BLaER1 (cell line): ENCODE measurements around the gene AP1M2.
"Not testable (repeated sequence)": the region's sequence is repeated elsewhere in the genome, so short reads cannot be mapped to it uniquely, and the experiment has no call there.

Source experiments
- H3K27ac ChIP-seq: shearing (Covaris generic); formaldehyde crosslinking; 2 replicates; pipeline ENCODE4 v1.8.1; 2022
- H3K27me3 ChIP-seq: shearing (Covaris generic); formaldehyde crosslinking; 2 replicates; pipeline ENCODE4 v1.8.1; 2022
- H3K36me3 ChIP-seq: shearing (Covaris generic); formaldehyde crosslinking; 2 replicates; pipeline ENCODE4 v1.8.1; 2022
- H3K4me1 ChIP-seq: shearing (Covaris generic); formaldehyde crosslinking; 2 replicates; pipeline ENCODE4 v1.8.1; 2022
- H3K4me2 ChIP-seq: shearing (Covaris generic); formaldehyde crosslinking; 2 replicates; pipeline ENCODE4 v1.8.1; 2022
- H3K4me3 ChIP-seq: shearing (Covaris generic); formaldehyde crosslinking; 2 replicates; pipeline ENCODE4 v1.8.1; 2022
- H3K9ac ChIP-seq: shearing (Covaris generic); formaldehyde crosslinking; 2 replicates; pipeline ENCODE4 v1.8.1; 2022
- H3K9me3 ChIP-seq: shearing (Covaris generic); formaldehyde crosslinking; 2 replicates; pipeline ENCODE4 v1.8.1; 2022
- H4K20me1 ChIP-seq: shearing (Covaris generic); formaldehyde crosslinking; 2 replicates; pipeline ENCODE4 v1.8.1; 2022
- Cebpa-rat ChIP-seq: shearing (Covaris generic); IDR thresholded peaks from 2 replicates; pipeline ENCODE4 v1.8.1; 2022

The AP1M2 gene

DNA sequence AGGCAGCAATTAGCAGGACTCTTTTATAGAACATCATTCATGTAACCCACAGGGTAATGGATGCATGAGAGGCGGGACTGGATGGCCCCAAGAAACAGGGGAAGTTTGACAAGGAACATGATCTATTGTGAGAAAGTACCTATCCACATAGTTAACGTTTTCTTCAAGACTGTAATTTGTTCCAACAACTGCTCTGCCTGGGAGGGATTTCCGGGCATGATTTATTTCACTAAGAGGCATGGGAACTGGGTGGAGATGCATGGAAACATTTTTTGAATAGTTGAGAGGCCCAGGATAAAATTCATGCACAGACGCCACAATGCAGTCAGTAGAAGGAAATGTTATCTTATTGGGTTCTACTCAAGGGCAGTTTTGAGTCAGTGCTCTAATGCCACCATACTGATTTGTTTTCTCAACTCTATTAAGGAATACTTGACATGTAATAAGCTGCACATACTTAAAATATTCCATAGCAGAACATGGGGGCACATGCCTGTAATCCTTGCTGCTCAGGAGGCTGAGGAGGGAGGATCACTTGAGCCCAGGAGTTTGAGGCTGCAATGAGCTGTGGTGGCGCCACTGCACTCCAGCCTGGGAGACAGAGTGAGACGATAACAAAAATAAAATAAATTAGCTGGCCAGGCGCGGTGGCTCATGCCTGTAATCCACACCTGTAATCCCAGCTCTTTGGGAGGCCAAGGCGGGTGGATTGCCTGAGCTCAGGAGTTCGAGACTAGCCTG lies 53.3 kb downstream of the AP1M2 start:
- no peaks in the 10 kb centered on the region for H3K27me3 ChIP-seq
- H3K9me3 ChIP-seq, result no peaks in the 10 kb centered on the region
- H3K36me3 ChIP-seq, result no peaks in the 10 kb centered on the region
- H3K4me1 ChIP-seq, result 0 out of 2 replicates have a peak, but pooled peaks cover 8% of the 10 kb centered on the region
- no peak overlapping the region for H3K27ac ChIP-seq
- H3K4me2 ChIP-seq, result no peak overlapping the region
- H3K4me3 ChIP-seq, result no peak overlapping the region
- no peak overlapping the region for H3K9ac ChIP-seq
- no peak for TF ChIP-seq Cebpa-rat
- H4K20me1 ChIP-seq, result no peaks in the 10 kb centered on the region

GRCh38 chr19:10532457-10532856 lies 54.7 kb downstream of the AP1M2 start:
- H4K20me1 ChIP-seq, result no peaks in the 10 kb centered on the region
- H3K27me3 ChIP-seq, result no peaks in the 10 kb centered on the region
- no peak overlapping the region for H3K9ac ChIP-seq
- TF ChIP-seq Cebpa-rat, result no peak
- H3K4me3 ChIP-seq, result no peak overlapping the region
- H3K4me1 ChIP-seq, result 0 out of 2 replicates have a peak, but pooled peaks cover 8% of the 10 kb centered on the region
- no peaks in the 10 kb centered on the region for H3K36me3 ChIP-seq
- H3K4me2 ChIP-seq, result no peak overlapping the region
- H3K9me3 ChIP-seq, result no peaks in the 10 kb centered on the region
- H3K27ac ChIP-seq, result no peak overlapping the region

- not testable (repeated sequence) for H3K4me3 ChIP-seq, H4K20me1 ChIP-seq, H3K4me1 ChIP-seq, H3K9me3 ChIP-seq, H3K36me3 ChIP-seq, H3K27me3 ChIP-seq, H3K9ac ChIP-seq, H3K27ac ChIP-seq, H3K4me2 ChIP-seq
Measured at GRCh38 chr19:10526887-10527286, 60.2 kb downstream of the AP1M2 start.

- Histone ChIP-seq H3K4me1 (no peaks in the 10 kb centered on the region), H3K27me3 (no peaks in the 10 kb centered on the region), H3K9me3 (no peaks in the 10 kb centered on the region), H3K36me3 (no peaks in the 10 kb centered on the region), H4K20me1 (no peaks in the 10 kb centered on the region), H3K4me2 (no peak overlapping the region), H3K4me3 (no peak overlapping the region), H3K9ac (no peak overlapping the region), H3K27ac (no peak overlapping the region)
- no peak for TF ChIP-seq Cebpa-rat
Measured at GRCh38 chr19:10525636-10526035, 61.5 kb downstream of the AP1M2 start.

DNA sequence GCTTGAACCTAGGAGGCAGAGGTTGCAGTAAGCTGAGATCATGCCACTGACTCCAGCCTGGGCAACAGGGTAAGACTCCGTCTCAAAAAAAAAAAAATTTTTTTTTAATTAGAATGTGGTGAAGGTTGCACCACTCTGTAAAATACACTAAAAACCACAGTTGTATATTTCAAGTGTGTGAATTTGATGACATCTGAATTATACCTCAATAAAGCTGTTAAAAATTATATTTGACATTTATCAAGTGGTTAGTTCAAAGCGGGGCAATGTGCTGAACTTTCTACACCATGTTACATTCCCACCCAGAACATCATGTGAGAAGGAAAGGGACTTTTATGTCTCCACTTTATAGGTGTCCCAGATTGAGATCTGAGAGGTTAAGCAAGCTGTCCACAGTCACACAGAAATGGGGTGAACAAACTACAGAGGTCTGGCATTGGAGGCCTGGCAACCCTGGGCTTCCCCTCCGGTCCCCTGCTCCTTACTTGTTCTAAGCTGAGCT lies 63.9 kb downstream of the AP1M2 start:
- Histone ChIP-seq H3K4me1 (peaks cover 21% of the 10 kb centered on the region), H3K9me3 (no peaks in the 10 kb centered on the region), H3K27me3 (no peaks in the 10 kb centered on the region), H4K20me1 (no peaks in the 10 kb centered on the region), H3K4me3 (no peak overlapping the region), H3K27ac (no peak overlapping the region), H3K4me2 (no peak overlapping the region), H3K9ac (no peak overlapping the region), H3K36me3 (no peaks in the 10 kb centered on the region)
- TF ChIP-seq Cebpa-rat, result no peak
